H1 (cell line): ENCODE data around the gene CDC14B. TPM values are rescaled to one million over a fixed set of nuclear protein-coding genes. Genes with fewer than 3 reads are reported as not detected.

Experiments used
- CTCF ChIA-PET: fragments of 300-600 bp; sonication (Branson Sonifier 250); formaldehyde crosslinking; loops from one replicate; lab custom pipeline; 2021; ENCODE audit not compliant: partially characterized antibody; lab: Charles Lee
- POLR2A ChIA-PET: fragments of 300-600 bp; sonication (Branson Sonifier 250); formaldehyde crosslinking; loops from one replicate; lab custom pipeline; 2021; ENCODE audit warnings: inconsistent platforms; ENCODE audit not compliant: partially characterized antibody; lab: Charles Lee
- DNase-seq, 2 experiments: peaks; one replicate each; pipeline versions ENCODE4 v3.0.0 to v3.0.0-alpha.2; 2010 to 2022; ENCODE audit warnings: low spot score in 2 of 2, low read depth in 1 of 2, mixed read lengths in 1 of 2
- FAIRE-seq: peaks from 2 replicates; lab custom pipeline; 2011; peaks lifted over from hg19 to GRCh38; lab: Jason Lieb, UNC
- H2AFZ ChIP-seq: 2 replicates; pipeline ENCODE4 v1.8.1; 2012; ENCODE audit warnings: low read length, inconsistent platforms
- H2AK5ac ChIP-seq: 2 replicates; pipeline ENCODE4 v1.6.1; 2013; ENCODE audit warnings: low read depth, low read length
- H2BK120ac ChIP-seq: replicated peaks from 2 replicates; pipeline ENCODE3; 2013; ENCODE audit warnings: low read depth, low read length, inconsistent platforms
- H2BK12ac ChIP-seq: 2 replicates; pipeline ENCODE4 v1.6.1; 2013; ENCODE audit warnings: low read depth, low read length
- H2BK15ac ChIP-seq: 2 replicates; pipeline ENCODE4 v1.6.1; 2013; ENCODE audit warnings: low read length
- H2BK20ac ChIP-seq: 2 replicates; pipeline ENCODE4 v1.6.1; 2013; ENCODE audit warnings: low read length
- H2BK5ac ChIP-seq: 2 replicates; pipeline ENCODE4 v1.6.1; 2013; ENCODE audit warnings: low read depth, low read length
- H3K14ac ChIP-seq: 2 replicates; pipeline ENCODE4 v1.6.1; 2013; ENCODE audit warnings: inconsistent platforms; ENCODE audit not compliant: insufficient read length
- H3K18ac ChIP-seq: 2 replicates; pipeline ENCODE4 v1.6.1; 2013; ENCODE audit warnings: low read length; ENCODE audit errors: extremely low read depth
- H3K23ac ChIP-seq: 2 replicates; pipeline ENCODE4 v1.6.1; 2013; ENCODE audit warnings: inconsistent platforms; ENCODE audit not compliant: insufficient read length
- H3K23me2 ChIP-seq: 2 replicates; pipeline ENCODE4 v1.6.1; 2013; ENCODE audit warnings: low read depth, low read length
- H3K27ac ChIP-seq: 2 replicates; pipeline ENCODE4 v1.6.1; 2011; ENCODE audit warnings: low read depth, low read length, inconsistent platforms
- H3K27me3 ChIP-seq, 4 experiments: replicated peaks in 1 of 4; 1 replicate in 1 of 4; 2 replicates in 3 of 4; pipeline versions ENCODE4 v1.6.1 to v1.8.1; 2011 to 2013; ENCODE audit warnings: low read length in 3 of 4, mild to moderate bottlenecking in 3 of 4, inconsistent platforms in 2 of 4, mixed read lengths in 2 of 4, moderate library complexity in 1 of 4; ENCODE audit not compliant: control insufficient read depth in 3 of 4, insufficient read depth in 3 of 4; ENCODE audit errors: extremely low read depth in 1 of 4
- H3K36me3 ChIP-seq, 4 experiments: 2 replicates each; pipeline versions ENCODE4 v1.6.1 to v1.8.1; 2011 to 2013; ENCODE audit warnings: mild to moderate bottlenecking in 4 of 4, low read length in 3 of 4, moderate library complexity in 2 of 4, control low read depth in 1 of 4, inconsistent platforms in 1 of 4; ENCODE audit not compliant: insufficient read depth in 4 of 4, control insufficient read depth in 2 of 4
- H3K4ac ChIP-seq: replicated peaks from 2 replicates; pipeline ENCODE3; 2013; ENCODE audit warnings: low read length, low read depth, mixed read lengths, inconsistent platforms; ENCODE audit not compliant: insufficient read length
- H3K4me1 ChIP-seq, 4 experiments: replicated peaks in 1 of 4; 1 replicate in 1 of 4; 2 replicates in 3 of 4; pipeline versions ENCODE4 v1.6.1 to v1.8.1; 2011 to 2013; ENCODE audit warnings: low read length in 3 of 4, inconsistent platforms in 2 of 4, mixed read lengths in 1 of 4; ENCODE audit not compliant: insufficient read depth in 4 of 4, control insufficient read depth in 3 of 4
- H3K4me2 ChIP-seq, 2 experiments: 2 replicates each; pipeline versions ENCODE4 v1.6.1 to v1.8.1; 2011 to 2013; ENCODE audit warnings: low read depth in 2 of 2, low read length in 2 of 2, control low read depth in 1 of 2, inconsistent platforms in 1 of 2, mild to moderate bottlenecking in 1 of 2; ENCODE audit not compliant: insufficient read depth in 1 of 2
- H3K4me3 ChIP-seq, 4 experiments: fragments of 200-600, 300-600 bp in 1 of 4; sonication (generic), shearing (Covaris generic), sonication (Bioruptor Twin) in 1 of 4; 2 replicates each; pipeline versions ENCODE4 v1.5.1 to v1.8.1; 2011 to 2016; ENCODE audit warnings: low read length in 4 of 4, low read depth in 3 of 4, control low read depth in 2 of 4, inconsistent platforms in 2 of 4, mild to moderate bottlenecking in 2 of 4, mixed read lengths in 1 of 4, moderate library complexity in 1 of 4; ENCODE audit not compliant: insufficient read depth in 2 of 4; ENCODE audit errors: extremely low read depth in 1 of 4
- H3K56ac ChIP-seq: replicated peaks from 2 replicates; pipeline ENCODE3; 2013; ENCODE audit warnings: low read depth, mild to moderate bottlenecking, mixed read lengths, low read length, inconsistent platforms; ENCODE audit not compliant: insufficient read length
- H3K79me1 ChIP-seq: 2 replicates; pipeline ENCODE4 v1.6.1; 2013; ENCODE audit warnings: low read depth, low read length, control low read depth
- H3K79me2 ChIP-seq, 2 experiments: 2 replicates each; pipeline versions ENCODE4 v1.6.1 to v1.8.1; 2012 to 2013; ENCODE audit warnings: low read length in 2 of 2, mild to moderate bottlenecking in 2 of 2, inconsistent platforms in 1 of 2; ENCODE audit not compliant: insufficient read depth in 2 of 2, control insufficient read depth in 1 of 2
- H3K9ac ChIP-seq, 4 experiments: replicated peaks in 1 of 4; 1 replicate in 1 of 4; 2 replicates in 3 of 4; pipeline versions ENCODE4 v1.6.1 to v1.8.1; 2011 to 2013; ENCODE audit warnings: low read depth in 3 of 4, low read length in 3 of 4, control low read depth in 2 of 4, mild to moderate bottlenecking in 2 of 4, moderate library complexity in 2 of 4, inconsistent platforms in 1 of 4; ENCODE audit errors: extremely low read depth in 1 of 4
- H3K9me3 ChIP-seq, 2 experiments: 2 replicates each; pipeline versions ENCODE4 v1.6.1 to v1.8.1; 2012 to 2013; ENCODE audit warnings: mild to moderate bottlenecking in 2 of 2, moderate library complexity in 2 of 2, control low read depth in 1 of 2, inconsistent platforms in 1 of 2, low read depth in 1 of 2, low read length in 1 of 2, mixed read lengths in 1 of 2; ENCODE audit not compliant: insufficient read depth in 2 of 2
- H4K20me1 ChIP-seq, 2 experiments: replicated peaks in 1 of 2; 2 replicates each; pipeline versions ENCODE3 to v1.8.1; 2011 to 2013; ENCODE audit warnings: inconsistent platforms in 2 of 2, low read length in 2 of 2, mild to moderate bottlenecking in 1 of 2; ENCODE audit not compliant: insufficient read depth in 2 of 2, control insufficient read depth in 1 of 2
- H4K5ac ChIP-seq: 2 replicates; pipeline ENCODE4 v1.6.1; 2013; ENCODE audit warnings: low read length, low read depth, mixed read lengths, inconsistent platforms; ENCODE audit not compliant: insufficient read length
- H4K8ac ChIP-seq: 2 replicates; pipeline ENCODE4 v1.8.0; 2013; ENCODE audit warnings: mild to moderate bottlenecking, moderate library complexity, low read length, inconsistent platforms; ENCODE audit not compliant: insufficient read depth; ENCODE audit errors: extremely low read depth
- H4K91ac ChIP-seq: replicated peaks from 2 replicates; pipeline ENCODE3; 2013; ENCODE audit warnings: low read length, mixed read lengths, inconsistent platforms; ENCODE audit not compliant: insufficient read length
- WGBS, 2 experiments: shearing (Covaris generic) in 1 of 2; methylation state at CpG; one replicate each; pipeline versions ENCODE4 v1.1.6 to v1.1.7; 2013 to 2015; ENCODE audit warnings: low lambda C conversion rate in 2 of 2, mixed read lengths in 2 of 2, inconsistent platforms in 1 of 2, low coverage in 1 of 2, missing lambda C conversion rate in 1 of 2; ENCODE audit not compliant: insufficient replicate concordance in 2 of 2, insufficient coverage in 1 of 2, insufficient read length in 1 of 2; ENCODE audit errors: extremely low coverage in 1 of 2, missing lambda C conversion rate in 1 of 2; 5-methylcytosine and 5-hydroxymethylcytosine counted together
- polyA plus RNA-seq, 7 experiments: library from polyadenylated mRNA; depleted of rRNA in 3 of 7; stranded (reverse) in 5 of 7; unstranded in 2 of 7; fragments of >200 nt in 5 of 7; fragments of 200-250 nt in 2 of 7; gene quantifications; 1 replicate in 5 of 7; 2 replicates in 1 of 7; 4 replicates in 1 of 7; pipeline versions ENCODE4 v1.2.1 to v1.2.3, GENCODE V29; 2011 to 2013; ENCODE audit warnings: missing spikeins in 2 of 7, mixed read lengths in 2 of 7
- total RNA-seq: library from RNA; stranded (reverse); fragmentation: NEBNext Ultra II Directional; extraction: Animal tissue kit (Norgen Biotek cat#: 25700); gene quantifications from 2 replicates; pipeline ENCODE4 v1.2.1, GENCODE V29; 2021
- TF ChIP-seq, protein P1 (sequence below): IDR thresholded peaks from 2 replicates; pipeline ENCODE4 v1.6.1; 2011; ENCODE audit warnings: low read depth, mild to moderate bottlenecking, low read length; ENCODE audit not compliant: insufficient read depth

CDC14B gene
- total and polyA plus RNA-seq, 2 of the 8 experiments (the other 6 are each of a cell fraction or from before 2014, with no cell fraction given): 17.2 to 44.6 TPM

DNA sequence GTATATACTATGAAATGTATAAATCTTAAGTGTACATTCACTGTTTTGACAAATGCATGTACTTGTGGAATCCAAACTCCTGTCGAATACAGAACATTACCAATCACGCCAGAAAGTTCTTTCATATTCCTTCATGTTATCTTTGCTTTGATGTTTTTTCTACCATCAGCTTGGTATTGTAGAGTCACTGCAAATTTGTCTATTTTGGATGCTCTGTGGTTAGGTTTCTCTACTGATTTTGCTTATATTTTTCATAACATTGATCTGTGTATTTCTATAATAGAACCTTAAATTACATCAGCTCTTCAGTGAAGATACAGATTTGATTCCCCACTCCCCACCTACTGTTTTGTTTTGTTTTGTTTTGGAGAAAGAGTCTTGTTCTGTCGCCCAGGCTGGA, 138.9 kb downstream of the CDC14B start:
- WGBS, 2 experiments: 87% methylated on average over 3 of the region's 3 CpGs; no CpG with 5 or more reads in 1 of the 2 experiments
- POLR2A ChIA-PET: no interaction called here
- no peaks in the 10 kb centered on the region for H3K79me2 ChIP-seq
- peaks cover 0 to 4% of the 10 kb centered on the region in 2 experiments for H4K20me1 ChIP-seq
- no peaks in the 10 kb centered on the region for H3K23me2 ChIP-seq
- DNase-seq: no peak
- H2BK120ac ChIP-seq: no peak overlapping the region
- H4K8ac ChIP-seq: no peak overlapping the region
- no peaks in the 10 kb centered on the region for H3K27me3 ChIP-seq
- H2BK20ac ChIP-seq: no peak overlapping the region
- no peak overlapping the region for H2AK5ac ChIP-seq
- H3K4ac ChIP-seq: no peak overlapping the region
- TF ChIP-seq, protein P1, sequence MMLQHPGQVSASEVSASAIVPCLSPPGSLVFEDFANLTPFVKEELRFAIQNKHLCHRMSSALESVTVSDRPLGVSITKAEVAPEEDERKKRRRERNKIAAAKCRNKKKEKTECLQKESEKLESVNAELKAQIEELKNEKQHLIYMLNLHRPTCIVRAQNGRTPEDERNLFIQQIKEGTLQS: no peak
- no peaks in the 10 kb centered on the region for H3K9me3 ChIP-seq
- no peak overlapping the region for H3K23ac ChIP-seq
- no peak overlapping the region for H2AFZ ChIP-seq
- no peak overlapping the region for H2BK12ac ChIP-seq
- no peak overlapping the region for H3K27ac ChIP-seq
- H3K36me3 ChIP-seq: peaks cover 0 to 12% (median 2%) of the 10 kb centered on the region in 4 experiments; a peak in 3 of 8 replicates
- H3K9ac ChIP-seq: no peak overlapping the region
- no peak overlapping the region for H3K4me2 ChIP-seq
- H2BK15ac ChIP-seq: no peak overlapping the region
- H4K5ac ChIP-seq: no peak overlapping the region
- FAIRE-seq: no peak
- H3K18ac ChIP-seq: no peak overlapping the region
- CTCF ChIA-PET: no interaction called here
- no peaks in the 10 kb centered on the region for H3K4me1 ChIP-seq
- no peak overlapping the region for H2BK5ac ChIP-seq
- H3K79me1 ChIP-seq: no peaks in the 10 kb centered on the region
- no peak overlapping the region for H4K91ac ChIP-seq
- H3K14ac ChIP-seq: no peak overlapping the region
- no peak overlapping the region for H3K4me3 ChIP-seq
- H3K56ac ChIP-seq: no peak overlapping the region
